Measurements from ENCODE around the gene ATG16L2. TPM values are rescaled to one million over a fixed set of nuclear protein-coding genes. Genes with fewer than 3 reads are reported as not detected.
A peak's percentile ranks its signal among the peaks of the same experiment; 100 is the strongest.

Gene ATG16L2
- total RNA-seq, 3 donors from 2014 or later (not counting 1 experiment from before 2014, with no cell fraction given): 172 to 190 (median 179) TPM

DNA sequence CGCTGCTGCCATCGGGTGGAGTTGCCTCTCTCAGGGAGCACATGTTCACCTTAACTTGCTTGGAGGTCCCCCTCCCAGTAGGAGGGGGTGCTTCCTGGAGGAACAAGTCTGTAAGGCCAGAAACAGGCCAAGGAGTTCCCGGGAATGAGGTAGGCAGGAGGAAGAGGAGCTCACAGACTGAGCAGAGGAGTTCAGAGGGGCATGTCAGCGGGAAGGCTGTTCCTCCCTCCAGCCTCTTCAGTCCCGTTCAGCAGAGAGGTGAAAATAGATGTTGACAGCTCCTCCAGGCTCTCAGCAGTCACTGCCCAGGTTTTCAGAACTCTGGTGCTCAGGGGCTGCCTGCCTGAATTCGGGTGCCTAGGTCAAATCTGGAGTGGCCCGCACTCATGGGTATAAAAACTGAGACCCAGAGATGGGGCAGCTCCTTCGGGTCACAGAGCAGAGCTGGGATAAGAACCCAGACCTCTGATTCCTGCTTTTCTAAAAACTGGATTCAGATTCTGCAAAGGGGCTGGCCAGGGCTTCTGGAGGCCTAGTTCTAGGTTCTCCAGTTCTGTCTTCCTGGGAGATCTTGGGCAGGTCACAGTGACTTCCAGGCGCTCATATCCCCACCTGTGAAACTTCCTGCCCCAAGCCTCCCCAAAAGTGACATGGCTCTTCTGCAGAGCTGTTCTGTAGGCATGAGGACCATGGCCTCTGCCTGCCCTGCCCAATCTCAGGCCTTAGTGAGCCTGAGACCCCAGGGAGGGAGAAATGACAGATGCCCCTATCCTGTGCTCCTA, 18.3 kb downstream of the ATG16L2 start:
- H3K9me3 ChIP-seq (ENCODE audit: control insufficient read depth, insufficient read depth, low read length): no peaks in the 10 kb centered on the region
- WGBS (ENCODE audit: insufficient coverage): 79% methylated on average over 9 of the region's 9 CpGs
- H3K36me3 ChIP-seq (ENCODE audit: control insufficient read depth, insufficient read depth, low read length): peaks cover 26% of the 10 kb centered on the region
- peaks cover 19% of the 10 kb centered on the region for H3K4me1 ChIP-seq (ENCODE audit: control insufficient read depth, insufficient read depth, low read length)
- no peaks in the 10 kb centered on the region for H3K27me3 ChIP-seq (ENCODE audit: control insufficient read depth, insufficient read depth, low read length)
- no peak for ATAC-seq
- Mint-ChIP-seq H3K27ac (peak overlapping the region; percentile 74 to 95), H3K36me3 (no peaks in the 10 kb centered on the region), H3K4me3 (no peak overlapping the region), H3K27me3 (ENCODE audit: low read depth in 2 of 2) (no peaks in the 10 kb centered on the region), H3K4me1 (peaks cover 18 to 39% of the 10 kb centered on the region in 2 donors), H3K9me3 (no peaks in the 10 kb centered on the region)
- intact Hi-C loops (cut with micrococcal nuclease): no loop called here
- H3K4me3 ChIP-seq (ENCODE audit: low read length): no peak overlapping the region
- DNase-seq: no peak
- no peak overlapping the region for H3K27ac ChIP-seq (ENCODE audit: low read length)
- no peak for TF ChIP-seq CTCF (IDR thresholded peaks at IDR 0.05)

DNA sequence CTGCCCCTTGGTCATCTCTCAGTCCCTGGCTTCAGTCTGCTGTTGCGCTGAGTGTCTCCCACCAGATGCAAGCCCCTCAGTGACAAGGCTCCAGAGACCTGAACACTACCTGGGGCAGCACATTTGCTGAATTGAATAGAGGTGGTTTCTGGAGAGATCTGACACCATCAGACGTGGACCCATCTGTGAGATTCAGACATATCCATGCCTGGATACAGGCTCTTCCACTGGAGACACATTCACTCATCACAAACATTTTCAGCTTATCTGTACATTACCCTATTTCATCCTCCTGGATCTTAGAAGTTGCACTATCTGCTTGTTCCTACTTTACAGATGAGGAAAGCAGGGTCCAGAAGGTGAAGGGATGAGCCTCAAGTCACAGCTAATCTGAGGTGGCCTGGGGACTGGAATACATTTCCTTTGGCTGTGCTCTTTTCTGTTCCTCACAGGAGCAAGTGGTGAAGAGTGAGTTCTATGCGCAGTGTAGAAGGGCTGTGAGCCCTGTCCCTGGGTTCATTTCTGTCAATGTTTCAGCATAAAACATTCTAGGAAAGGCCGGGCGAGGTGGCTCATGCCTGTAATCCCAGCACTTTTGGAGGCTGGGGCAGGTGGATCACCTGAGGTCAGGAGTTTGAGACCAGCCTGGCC, 19.0 kb downstream of the ATG16L2 start:
- no peak for ATAC-seq
- H3K36me3 Mint-ChIP-seq: no peaks in the 10 kb centered on the region
- H3K4me3 ChIP-seq (ENCODE audit: low read length): no peak overlapping the region
- H3K4me3 Mint-ChIP-seq: no peak overlapping the region
- H3K36me3 ChIP-seq (ENCODE audit: control insufficient read depth, insufficient read depth, low read length): peaks cover 32% of the 10 kb centered on the region
- intact Hi-C loops (cut with micrococcal nuclease): no loop called here
- H3K27me3 ChIP-seq (ENCODE audit: control insufficient read depth, insufficient read depth, low read length): no peaks in the 10 kb centered on the region
- DNase-seq: no peak
- peaks cover 12% of the 10 kb centered on the region for H3K4me1 ChIP-seq (ENCODE audit: control insufficient read depth, insufficient read depth, low read length)
- H3K9me3 ChIP-seq (ENCODE audit: control insufficient read depth, insufficient read depth, low read length): no peaks in the 10 kb centered on the region
- 97% methylated on average over 5 of the region's 5 CpGs for WGBS (ENCODE audit: insufficient coverage)
- H3K9me3 Mint-ChIP-seq: no peaks in the 10 kb centered on the region
- peak overlapping the region; percentile 74 to 95 for H3K27ac Mint-ChIP-seq
- TF ChIP-seq CTCF (IDR thresholded peaks at IDR 0.05): no peak
- H3K27ac ChIP-seq (ENCODE audit: low read length): no peak overlapping the region
- peaks cover 12 to 33% of the 10 kb centered on the region in 2 donors for H3K4me1 Mint-ChIP-seq
- H3K27me3 Mint-ChIP-seq (ENCODE audit: low read depth in 2 of 2): no peaks in the 10 kb centered on the region

- Mint-ChIP-seq H3K4me1 (peaks cover 9 to 27% of the 10 kb centered on the region in 2 donors), H3K36me3 (no peaks in the 10 kb centered on the region), H3K9me3 (no peaks in the 10 kb centered on the region), H3K27ac (peak overlapping the region; percentile 57 to 95), H3K4me3 (no peak overlapping the region), H3K27me3 (ENCODE audit: low read depth in 2 of 2) (no peaks in the 10 kb centered on the region)
- 97% methylated on average over 7 of the region's 8 CpGs for WGBS (ENCODE audit: insufficient coverage)
- H3K27ac ChIP-seq (ENCODE audit: low read length): no peak overlapping the region
- DNase-seq (no peak), ATAC-seq (no peak)
- peaks cover 5% of the 10 kb centered on the region for H3K4me1 ChIP-seq (ENCODE audit: control insufficient read depth, insufficient read depth, low read length)
- no peaks in the 10 kb centered on the region for H3K27me3 ChIP-seq (ENCODE audit: control insufficient read depth, insufficient read depth, low read length)
- no peaks in the 10 kb centered on the region for H3K9me3 ChIP-seq (ENCODE audit: control insufficient read depth, insufficient read depth, low read length)
- TF ChIP-seq CTCF (IDR thresholded peaks at IDR 0.05): no peak
- intact Hi-C loops (cut with micrococcal nuclease): no loop called here
- peaks cover 32% of the 10 kb centered on the region for H3K36me3 ChIP-seq (ENCODE audit: control insufficient read depth, insufficient read depth, low read length)
- no peak overlapping the region for H3K4me3 ChIP-seq (ENCODE audit: low read length)
These were observed 19.7 kb downstream of the ATG16L2 start for GRCh38 chr11:72833811-72834493.

Data from natural killer cell (primary cell).